HFF-Myc (cell line): ENCODE measurements around the gene SLC28A3.
"Not testable (repeated sequence)": the region's sequence is repeated elsewhere in the genome, so short reads cannot be mapped to it uniquely, and the experiment has no call there.

Source experiments
- DNase-seq: peaks from one replicate; pipeline ENCODE4 v3.0.0-alpha.2; 2011; ENCODE audit warnings: low read depth; ENCODE audit errors: extremely low read depth
- H3K4me3 ChIP-seq: replicated peaks from 2 replicates; pipeline ENCODE4 v1.5.1; 2011; ENCODE audit warnings: low read depth, mild to moderate bottlenecking, control low read depth, low read length
- TF ChIP-seq, protein P1 (sequence below): IDR thresholded peaks from 2 replicates; pipeline ENCODE4 v1.5.1; 2012; ENCODE audit warnings: mild to moderate bottlenecking, low read depth, low read length, control low read depth; ENCODE audit errors: missing control alignments

SLC28A3 gene, protein sequence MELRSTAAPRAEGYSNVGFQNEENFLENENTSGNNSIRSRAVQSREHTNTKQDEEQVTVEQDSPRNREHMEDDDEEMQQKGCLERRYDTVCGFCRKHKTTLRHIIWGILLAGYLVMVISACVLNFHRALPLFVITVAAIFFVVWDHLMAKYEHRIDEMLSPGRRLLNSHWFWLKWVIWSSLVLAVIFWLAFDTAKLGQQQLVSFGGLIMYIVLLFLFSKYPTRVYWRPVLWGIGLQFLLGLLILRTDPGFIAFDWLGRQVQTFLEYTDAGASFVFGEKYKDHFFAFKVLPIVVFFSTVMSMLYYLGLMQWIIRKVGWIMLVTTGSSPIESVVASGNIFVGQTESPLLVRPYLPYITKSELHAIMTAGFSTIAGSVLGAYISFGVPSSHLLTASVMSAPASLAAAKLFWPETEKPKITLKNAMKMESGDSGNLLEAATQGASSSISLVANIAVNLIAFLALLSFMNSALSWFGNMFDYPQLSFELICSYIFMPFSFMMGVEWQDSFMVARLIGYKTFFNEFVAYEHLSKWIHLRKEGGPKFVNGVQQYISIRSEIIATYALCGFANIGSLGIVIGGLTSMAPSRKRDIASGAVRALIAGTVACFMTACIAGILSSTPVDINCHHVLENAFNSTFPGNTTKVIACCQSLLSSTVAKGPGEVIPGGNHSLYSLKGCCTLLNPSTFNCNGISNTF

DNA sequence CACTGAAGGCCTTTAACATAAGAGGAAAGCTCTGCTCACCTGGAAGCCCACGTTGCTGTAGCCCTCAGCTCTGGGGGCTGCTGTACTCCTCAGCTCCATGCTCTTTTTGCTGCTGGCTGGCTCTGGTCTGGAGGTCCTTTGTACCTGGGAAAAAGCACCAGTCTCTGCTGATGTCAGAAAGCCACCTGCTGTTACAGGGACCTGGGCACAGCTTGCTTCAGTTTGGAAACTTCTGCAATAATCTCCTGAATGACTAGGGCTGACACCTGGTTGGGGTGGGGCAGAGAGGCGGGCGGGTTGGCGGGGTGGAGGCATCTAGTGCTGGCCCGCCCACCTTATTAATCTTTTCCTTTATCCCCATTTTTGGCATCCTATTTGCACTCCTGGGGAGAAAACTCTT lies at the start of gene SLC28A3:
TSS of gene SLC28A3 (minus strand) at position 224 of the 400 bp plus-strand sequence. CDS start at position 99, 125 bp downstream.
- DNase-seq = no peak
- no peak within 1 kb of the TSS for H3K4me3 ChIP-seq
- TF ChIP-seq, protein P1, sequence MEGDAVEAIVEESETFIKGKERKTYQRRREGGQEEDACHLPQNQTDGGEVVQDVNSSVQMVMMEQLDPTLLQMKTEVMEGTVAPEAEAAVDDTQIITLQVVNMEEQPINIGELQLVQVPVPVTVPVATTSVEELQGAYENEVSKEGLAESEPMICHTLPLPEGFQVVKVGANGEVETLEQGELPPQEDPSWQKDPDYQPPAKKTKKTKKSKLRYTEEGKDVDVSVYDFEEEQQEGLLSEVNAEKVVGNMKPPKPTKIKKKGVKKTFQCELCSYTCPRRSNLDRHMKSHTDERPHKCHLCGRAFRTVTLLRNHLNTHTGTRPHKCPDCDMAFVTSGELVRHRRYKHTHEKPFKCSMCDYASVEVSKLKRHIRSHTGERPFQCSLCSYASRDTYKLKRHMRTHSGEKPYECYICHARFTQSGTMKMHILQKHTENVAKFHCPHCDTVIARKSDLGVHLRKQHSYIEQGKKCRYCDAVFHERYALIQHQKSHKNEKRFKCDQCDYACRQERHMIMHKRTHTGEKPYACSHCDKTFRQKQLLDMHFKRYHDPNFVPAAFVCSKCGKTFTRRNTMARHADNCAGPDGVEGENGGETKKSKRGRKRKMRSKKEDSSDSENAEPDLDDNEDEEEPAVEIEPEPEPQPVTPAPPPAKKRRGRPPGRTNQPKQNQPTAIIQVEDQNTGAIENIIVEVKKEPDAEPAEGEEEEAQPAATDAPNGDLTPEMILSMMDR = no peak

- not testable (repeated sequence) for DNase-seq, H3K4me3 ChIP-seq
Measured at GRCh38 chr9:84390254-84390653, 49.7 kb upstream of the SLC28A3 start.

DNA sequence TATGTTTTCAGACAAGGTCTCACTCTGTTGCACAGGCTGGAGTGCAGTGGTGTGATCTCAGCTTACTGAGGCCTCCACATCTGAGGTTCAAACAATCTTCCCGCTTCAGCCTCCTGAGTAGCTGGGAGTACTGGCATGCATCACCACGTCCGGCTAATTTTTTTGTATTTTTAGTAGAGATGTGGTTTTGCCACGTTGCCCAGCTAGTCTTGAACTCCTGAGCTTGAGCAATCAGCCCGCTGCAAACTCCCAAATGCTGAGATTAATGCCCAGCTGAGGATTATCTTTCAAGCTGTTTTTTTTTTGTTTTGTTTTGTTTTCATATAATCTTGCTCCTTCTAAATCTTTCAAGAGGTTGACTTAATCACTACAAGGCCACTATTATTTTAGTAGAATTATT lies 47.3 kb upstream of the SLC28A3 start:
- H3K4me3 ChIP-seq = no peak overlapping the region
- TF ChIP-seq, protein P1 = no peak
- no peak for DNase-seq

GRCh38 chr9:84386753-84387152 lies 46.2 kb upstream of the SLC28A3 start:
- TF ChIP-seq, protein P1 = no peak
- DNase-seq = no peak
- H3K4me3 ChIP-seq = no peak overlapping the region

DNA sequence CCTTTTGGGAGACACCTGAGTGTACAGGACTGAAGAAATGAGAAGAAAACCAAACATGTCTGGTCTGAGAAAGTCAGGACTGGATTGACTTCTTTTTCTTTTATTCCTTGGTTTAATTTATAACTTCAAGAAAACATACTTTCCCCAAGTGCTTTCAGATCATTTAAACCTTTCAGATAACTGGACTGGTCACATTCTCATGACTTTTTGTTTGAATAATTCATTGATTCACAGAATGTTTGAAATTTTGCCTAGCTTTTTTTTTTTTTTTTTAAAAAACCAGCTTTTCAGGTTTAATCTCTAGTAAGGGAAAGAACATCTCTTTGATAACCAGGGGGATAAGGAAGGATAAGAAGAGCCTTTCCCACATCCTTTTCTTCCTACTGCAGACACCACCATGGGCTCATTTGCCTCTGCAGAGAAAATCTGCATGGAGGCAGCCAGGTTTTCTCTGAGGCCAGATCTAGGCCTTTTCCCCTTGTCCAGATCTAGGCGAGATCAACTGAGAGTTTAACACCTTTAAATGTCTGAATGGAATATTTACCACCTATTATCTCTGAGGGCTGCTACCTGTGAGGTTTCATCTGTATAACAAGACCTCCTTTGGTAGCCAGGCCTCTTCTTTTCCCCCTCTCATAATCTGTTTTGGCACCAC lies 45.0 kb upstream of the SLC28A3 start:
- H3K4me3 ChIP-seq = no peak overlapping the region
- no peak for DNase-seq
- TF ChIP-seq, protein P1 = no peak

DNA sequence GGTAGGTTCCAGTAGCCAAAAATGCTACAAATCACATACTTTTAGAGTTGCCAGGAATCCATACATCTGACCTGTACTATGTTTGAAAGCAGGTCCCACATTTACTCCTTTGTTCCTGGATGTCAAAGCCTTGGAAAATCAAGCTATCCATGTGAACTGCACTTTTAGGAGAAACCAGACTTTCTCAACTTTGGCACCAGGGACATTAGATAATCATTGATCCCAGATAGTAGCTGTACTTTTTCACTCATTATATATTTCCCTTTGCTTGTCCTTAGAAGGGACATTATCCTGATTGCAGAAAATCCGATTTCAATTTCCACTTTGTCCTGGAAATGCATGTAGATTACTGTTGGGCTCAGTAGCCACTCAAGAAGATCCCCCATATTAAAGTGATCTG lies 44.1 kb upstream of the SLC28A3 start:
- no peak for DNase-seq
- no peak overlapping the region for H3K4me3 ChIP-seq
- TF ChIP-seq, protein P1 = no peak

DNA sequence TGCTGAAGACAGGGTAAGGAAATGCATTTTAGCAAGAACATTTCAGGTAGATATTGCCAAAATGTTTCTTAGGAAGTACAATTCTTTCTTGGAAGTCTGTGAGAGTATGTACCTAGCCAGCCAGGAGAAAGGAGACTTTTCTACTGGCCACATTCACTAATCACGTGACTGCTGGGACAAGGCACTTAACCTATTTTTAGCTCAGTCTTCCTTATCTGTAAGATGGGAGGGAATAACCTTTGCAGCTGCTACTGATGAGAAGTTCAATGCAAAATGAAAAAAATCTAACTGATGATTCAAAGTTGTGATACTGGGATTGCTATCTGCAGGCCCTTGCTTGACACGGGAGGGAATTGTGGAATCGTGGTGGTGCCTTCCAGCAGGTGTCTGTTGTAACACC lies 42.6 kb upstream of the SLC28A3 start:
- TF ChIP-seq, protein P1 = no peak
- DNase-seq = no peak
- H3K4me3 ChIP-seq = no peak overlapping the region
